Sigmoid colon (tissue), 7 donors: ENCODE results near the gene C1orf198. TPM values are rescaled to one million over a fixed set of nuclear protein-coding genes. Genes with fewer than 3 reads are reported as not detected.

Experiments used
- DNase-seq: peaks from one replicate; pipeline ENCODE4 v3.0.0-alpha.2; 2019
- H3K27ac ChIP-seq, 4 donors: fragments of 200-600 bp; sonication (generic); one replicate each; pipeline ENCODE4 v1.5.1; 2016 to 2019; ENCODE audit warnings: mild to moderate bottlenecking in 1 of 4
- H3K27me3 ChIP-seq, 3 donors: fragments of 200-600 bp; sonication (generic); one replicate each; pipeline ENCODE4 v1.5.1; 2019; ENCODE audit warnings: mild to moderate bottlenecking in 1 of 3
- H3K36me3 ChIP-seq, 4 donors: fragments of 200-600 bp; sonication (generic); one replicate each; pipeline ENCODE4 v1.5.1; 2016 to 2019
- H3K4me1 ChIP-seq, 4 donors: fragments of 200-600 bp; sonication (generic); one replicate each; pipeline ENCODE4 v1.5.1; 2017 to 2019
- H3K4me3 ChIP-seq, 4 donors: fragments of 200-600 bp; sonication (generic); one replicate each; pipeline ENCODE4 v1.5.1; 2017 to 2019; ENCODE audit warnings: mild to moderate bottlenecking in 2 of 4, moderate library complexity in 1 of 4
- H3K9me3 ChIP-seq, 4 donors: fragments of 200-600 bp in 3 of 4; sonication (generic) in 3 of 4; one replicate each; pipeline versions ENCODE4 v1.5.1 to v1.6.1; 2013 to 2019
- CTCF ChIP-seq, 4 experiments: fragments of 450-650 bp in 3 of 4; fragments of 200-600 bp in 1 of 4; IDR thresholded peaks; one replicate each; pipeline ENCODE4 v1.5.1; 2016 to 2019; ENCODE audit warnings: antibody characterized with exemption in 4 of 4, mild to moderate bottlenecking in 3 of 4, moderate library complexity in 2 of 4
- EP300 ChIP-seq, 4 donors: sonication (generic); formaldehyde crosslinking; IDR thresholded peaks; one replicate each; pipeline ENCODE4 v1.6.1; 2017; ENCODE audit warnings: antibody characterized with exemption in 4 of 4
- POLR2A ChIP-seq, 2 donors: fragments of 450-650 bp; IDR thresholded peaks; one replicate each; pipeline ENCODE4 v1.6.1; 2016; ENCODE audit warnings: antibody characterized with exemption in 2 of 2, mild to moderate bottlenecking in 2 of 2, moderate library complexity in 2 of 2
- POLR2AphosphoS5 ChIP-seq, 4 donors: sonication (generic); formaldehyde crosslinking; IDR thresholded peaks; one replicate each; pipeline ENCODE4 v1.6.1; 2017; ENCODE audit warnings: antibody characterized with exemption in 4 of 4
- WGBS, 2 donors: extraction: QIAGEN DNeasy Blood & Tissue Kit; methylation state at CpG; one replicate each; pipeline ENCODE4 v1.1.7; 2013; 5-methylcytosine and 5-hydroxymethylcytosine counted together
- intact Hi-C: fragments of 100-400 bp; cut with DNase I; formaldehyde crosslinking; loops from one replicate; pipeline ENCODE4 v1.15.1; 2023
- polyA plus RNA-seq, 3 donors: library from polyadenylated mRNA; stranded (reverse); fragments of 200-250 nt; gene quantifications; one replicate each; pipeline ENCODE4 v1.2.3, GENCODE V29; 2013
- small RNA-seq, 3 donors: library from RNA; depleted of rRNA; stranded (forward); fragments of <200 nt; gene quantifications; one replicate each; pipeline ENCODE3, GENCODE V24; 2016
- total RNA-seq, 4 donors: library from RNA; depleted of rRNA; stranded (reverse); fragments of >200 nt; gene quantifications; one replicate each; pipeline ENCODE4 v1.1.0, GENCODE V29; 2016
- donor health status: healthy with polysubstance abuse.
- donor health status: Bipolar disorder and iron deficiency.
- donor health status: healthy.

The C1orf198 gene
- total and polyA plus RNA-seq, 7 donors = 4.9 to 63.5 (median 42.1) TPM

GRCh38 chr1:230790026-230790425 lies 78.3 kb downstream of the C1orf198 start:
- H3K36me3 ChIP-seq = no peaks in the 10 kb centered on the region
- H3K27ac ChIP-seq = no peak overlapping the region
- intact Hi-C loops = loop anchor here (5.0 to 10.0 kb wide), 2 partner anchors 48 to 155 kb away; no protein-coding TSS in a partner anchor
- no peak for TF ChIP-seq EP300 (IDR thresholded peaks at IDR 0.05)
- no peak for TF ChIP-seq POLR2AphosphoS5 (IDR thresholded peaks at IDR 0.05)
- TF ChIP-seq CTCF (IDR thresholded peaks at IDR 0.05) = no peak
- TF ChIP-seq POLR2A (IDR thresholded peaks at IDR 0.05) = no peak
- no peaks in the 10 kb centered on the region for H3K9me3 ChIP-seq
- no peak for DNase-seq
- H3K27me3 ChIP-seq = no peaks in the 10 kb centered on the region
- 81 to 83% methylated on average over 5 of the region's 5 CpGs for WGBS, 2 donors
- no peaks in the 10 kb centered on the region for H3K4me1 ChIP-seq
- no peak overlapping the region for H3K4me3 ChIP-seq

GRCh38 chr1:230788561-230789275 lies 79.6 kb downstream of the C1orf198 start:
- DNase-seq = no peak

GRCh38 chr1:230787471-230787870 lies 80.8 kb downstream of the C1orf198 start:
- WGBS, 2 donors = 91 to 92% methylated on average over 7 of the region's 7 CpGs
- no peak for TF ChIP-seq POLR2A (IDR thresholded peaks at IDR 0.05)
- TF ChIP-seq EP300 (IDR thresholded peaks at IDR 0.05) = no peak
- no peak for TF ChIP-seq CTCF (IDR thresholded peaks at IDR 0.05)
- TF ChIP-seq POLR2AphosphoS5 (IDR thresholded peaks at IDR 0.05) = no peak
- H3K36me3 ChIP-seq = no peaks in the 10 kb centered on the region
- no peaks in the 10 kb centered on the region for H3K4me1 ChIP-seq
- no peaks in the 10 kb centered on the region for H3K27me3 ChIP-seq
- H3K4me3 ChIP-seq = no peak overlapping the region
- intact Hi-C loops = no loop called here
- H3K27ac ChIP-seq = no peak overlapping the region
- DNase-seq = no peak
- H3K9me3 ChIP-seq = no peaks in the 10 kb centered on the region

More at GRCh38 chr1:230788561-230789275, 79.6 kb downstream of the C1orf198 start:
- H3K27me3 ChIP-seq = no peaks in the 10 kb centered on the region
- intact Hi-C loops = no loop called here
- no peak overlapping the region for H3K4me3 ChIP-seq
- H3K4me1 ChIP-seq = no peaks in the 10 kb centered on the region
- no peaks in the 10 kb centered on the region for H3K36me3 ChIP-seq
- no peak overlapping the region for H3K27ac ChIP-seq
- WGBS, 2 donors = 91 to 94% methylated on average over 10 of the region's 10 CpGs
- TF ChIP-seq CTCF (IDR thresholded peaks at IDR 0.05) = no peak
- TF ChIP-seq POLR2A (IDR thresholded peaks at IDR 0.05) = no peak
- TF ChIP-seq POLR2AphosphoS5 (IDR thresholded peaks at IDR 0.05) = no peak
- TF ChIP-seq EP300 (IDR thresholded peaks at IDR 0.05) = no peak
- H3K9me3 ChIP-seq = no peaks in the 10 kb centered on the region

Small RNA genes within 50 kb of the gene (small RNA-seq; reads per million reads assigned to genes)
- gene RN7SL837P (0 reads per million in 3 donors), gene RNA5SP79 (0.12 to 1.4 (median 0.22) reads per million in 3 donors)

Other genes starting within 250 kb of the C1orf198 start
- 10 to 100 TPM; 17.6 to 26.4 (median 25.0) TPM for gene COG2, start 226.0 kb downstream of the C1orf198 start, total RNA-seq
- 10 to 100 TPM; 17.5 to 31.2 (median 28.7) TPM for gene COG2, start 226.0 kb downstream of the C1orf198 start, polyA plus RNA-seq
- 1 to 10 TPM in 3 of 4 donors, under 1 TPM in 1; 0.36 to 9.2 (median 3.0) TPM for gene AGT, start 154.4 kb downstream of the C1orf198 start, total RNA-seq
- gene AGT, start 154.4 kb downstream of the C1orf198 start, polyA plus RNA-seq = 1 to 10 TPM in 2 of 3 donors, under 1 TPM in 1; 0.60 to 3.5 (median 1.6) TPM
- gene CAPN9, start 121.1 kb downstream of the C1orf198 start, total RNA-seq = under 1 TPM in 1 of 4 donors, not detected in 3; 0.55 TPM
- gene CAPN9, start 121.1 kb downstream of the C1orf198 start, polyA plus RNA-seq = 10 to 100 TPM; 13.2 to 83.2 (median 48.0) TPM
- gene TTC13, start 110.3 kb upstream of the C1orf198 start, total RNA-seq = 10 to 100 TPM in 3 of 4 donors, 1 to 10 TPM in 1; 7.3 to 19.7 (median 16.3) TPM
- 10 to 100 TPM in 1 of 3 donors, 1 to 10 TPM in 2; 3.0 to 13.6 (median 3.5) TPM for gene TTC13, start 110.3 kb upstream of the C1orf198 start, polyA plus RNA-seq
- gene ARV1, start 110.6 kb upstream of the C1orf198 start, total RNA-seq = 10 to 100 TPM; 19.7 to 32.1 (median 22.8) TPM
- gene ARV1, start 110.6 kb upstream of the C1orf198 start, polyA plus RNA-seq = 10 to 100 TPM; 15.5 to 30.7 (median 20.4) TPM
- gene FAM89A, start 171.7 kb upstream of the C1orf198 start, total RNA-seq = 1 to 10 TPM; 2.5 to 9.9 (median 8.1) TPM
- gene FAM89A, start 171.7 kb upstream of the C1orf198 start, polyA plus RNA-seq = 1 to 10 TPM; 2.3 to 5.8 (median 3.6) TPM